Spleen (tissue), 7 donors: ENCODE measurements around the gene KCNJ10.

Experiments
- POLR2AphosphoS5 ChIP-seq, 3 donors: sonication (generic); formaldehyde crosslinking; IDR thresholded peaks; one replicate each; pipeline ENCODE4 v1.5.1; 2017; ENCODE audit warnings: antibody characterized with exemption in 3 of 3
- TF ChIP-seq, protein P1 (sequence below), 11 experiments: fragments of 200-600 bp in 7 of 11; fragments of 450-650 bp in 4 of 11; sonication (generic) in 4 of 11; IDR thresholded peaks in 8 of 11; conservative IDR thresholded peaks in 3 of 11; 1 replicate in 7 of 11; 2 replicates in 4 of 11; pipeline versions ENCODE4 v1.4.0 to v1.8.0; 2016 to 2021; ENCODE audit warnings: antibody characterized with exemption in 11 of 11, inconsistent platforms in 4 of 11, mild to moderate bottlenecking in 1 of 11
- donor health status: DM: no; HTN: no; CAD: no; lungs with moderate emphysema.
- donor health status: DM: no; HTN: no; CAD: no.
- donor health status: DM: no; HTN: no; CAD: no.

- TF ChIP-seq, protein P1, sequence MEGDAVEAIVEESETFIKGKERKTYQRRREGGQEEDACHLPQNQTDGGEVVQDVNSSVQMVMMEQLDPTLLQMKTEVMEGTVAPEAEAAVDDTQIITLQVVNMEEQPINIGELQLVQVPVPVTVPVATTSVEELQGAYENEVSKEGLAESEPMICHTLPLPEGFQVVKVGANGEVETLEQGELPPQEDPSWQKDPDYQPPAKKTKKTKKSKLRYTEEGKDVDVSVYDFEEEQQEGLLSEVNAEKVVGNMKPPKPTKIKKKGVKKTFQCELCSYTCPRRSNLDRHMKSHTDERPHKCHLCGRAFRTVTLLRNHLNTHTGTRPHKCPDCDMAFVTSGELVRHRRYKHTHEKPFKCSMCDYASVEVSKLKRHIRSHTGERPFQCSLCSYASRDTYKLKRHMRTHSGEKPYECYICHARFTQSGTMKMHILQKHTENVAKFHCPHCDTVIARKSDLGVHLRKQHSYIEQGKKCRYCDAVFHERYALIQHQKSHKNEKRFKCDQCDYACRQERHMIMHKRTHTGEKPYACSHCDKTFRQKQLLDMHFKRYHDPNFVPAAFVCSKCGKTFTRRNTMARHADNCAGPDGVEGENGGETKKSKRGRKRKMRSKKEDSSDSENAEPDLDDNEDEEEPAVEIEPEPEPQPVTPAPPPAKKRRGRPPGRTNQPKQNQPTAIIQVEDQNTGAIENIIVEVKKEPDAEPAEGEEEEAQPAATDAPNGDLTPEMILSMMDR (IDR thresholded peaks at IDR 0.05 in 8 of 11, conservative IDR thresholded peaks at IDR 0.05 in 3 of 11): no peak
- no peak for TF ChIP-seq POLR2AphosphoS5 (IDR thresholded peaks at IDR 0.05)
Measured at GRCh38 chr1:160090760-160091159, 20.8 kb upstream of the KCNJ10 start.
